ENCODE data around the gene GPR137.
"Not testable (repeated sequence)": the region's sequence is repeated elsewhere in the genome, so short reads cannot be mapped to it uniquely, and the experiment has no call there.

GPR137 gene

GRCh38 chr11:64320556-64320955 lies 34.9 kb downstream of the GPR137 start:
- DNase-seq (ENCODE audit: low read depth, low spot score), result no peak

GRCh38 chr11:64321026-64321425 lies 35.4 kb downstream of the GPR137 start:
- no peak for DNase-seq (ENCODE audit: low read depth, low spot score)

GRCh38 chr11:64321533-64321932 lies 35.9 kb downstream of the GPR137 start:
- no peak for DNase-seq (ENCODE audit: low read depth, low spot score)

- no peak for DNase-seq (ENCODE audit: low read depth, low spot score)
Observed at GRCh38 chr11:64322925-64323260, 37.2 kb downstream of the GPR137 start.

- no peak for DNase-seq (ENCODE audit: low read depth, low spot score)
Observed at GRCh38 chr11:64323373-64323772, 37.7 kb downstream of the GPR137 start.

GRCh38 chr11:64323984-64324383 lies 38.3 kb downstream of the GPR137 start:
- DNase-seq (ENCODE audit: low read depth, low spot score), result not testable (repeated sequence)

- no peak for DNase-seq (ENCODE audit: low read depth, low spot score)
Observed at GRCh38 chr11:64324692-64325469, 39.2 kb downstream of the GPR137 start.

GRCh38 chr11:64327375-64327774 lies 41.7 kb downstream of the GPR137 start:
- DNase-seq (ENCODE audit: low read depth, low spot score), result no peak

GRCh38 chr11:64327993-64328392 lies 42.3 kb downstream of the GPR137 start:
- no peak for DNase-seq (ENCODE audit: low read depth, low spot score)

GRCh38 chr11:64330888-64331287 lies 45.2 kb downstream of the GPR137 start:
- no peak for DNase-seq (ENCODE audit: low read depth, low spot score)

GRCh38 chr11:64331569-64332371 lies 46.1 kb downstream of the GPR137 start:
- DNase-seq (ENCODE audit: low read depth, low spot score), result no peak

- DNase-seq (ENCODE audit: low read depth, low spot score), result no peak
Observed at GRCh38 chr11:64333556-64333955, 47.9 kb downstream of the GPR137 start.

- DNase-seq (ENCODE audit: low read depth, low spot score), result no peak
Observed at GRCh38 chr11:64334764-64335735, 49.4 kb downstream of the GPR137 start.

GRCh38 chr11:64337538-64338249 lies 52.0 kb downstream of the GPR137 start:
- DNase-seq (ENCODE audit: low read depth, low spot score), result no peak

- no peak for DNase-seq (ENCODE audit: low read depth, low spot score)
Observed at GRCh38 chr11:64338716-64339115, 53.1 kb downstream of the GPR137 start.

Data from iPS DF 19.7 (cell line).